Ureter (tissue), 1 donor: ENCODE results near the gene C17orf50. TPM values are rescaled to one million over a fixed set of nuclear protein-coding genes. Genes with fewer than 3 reads are reported as not detected.

Experiments used
- DNase-seq: peaks from one replicate; pipeline ENCODE4 v3.0.0-alpha.2; 2020; ENCODE audit warnings: low spot score
- total RNA-seq: library from RNA; stranded (reverse); gene quantifications from one replicate; pipeline ENCODE4 v1.2.4, GENCODE V29; 2023
- donor health status: DM: yes; HTN: yes; CAD: no.

Gene C17orf50
- total RNA-seq = not detected

GRCh38 chr17:35760587-35760986 lies at the start of gene C17orf50:
TSS of gene C17orf50 (plus strand) at chr17:35760887. CDS start at chr17:35760942, 55 bp downstream.
- no peak for DNase-seq

- DNase-seq = no peak
These were observed 49.7 kb upstream of the C17orf50 start for GRCh38 chr17:35710950-35711349.

GRCh38 chr17:35713069-35713728 lies 47.5 kb upstream of the C17orf50 start:
- DNase-seq = no peak

GRCh38 chr17:35714988-35715387 lies 45.7 kb upstream of the C17orf50 start:
- DNase-seq = no peak

- no peak for DNase-seq
These were observed 45.3 kb upstream of the C17orf50 start for GRCh38 chr17:35715416-35715815.

- no peak for DNase-seq
These were observed 44.5 kb upstream of the C17orf50 start for GRCh38 chr17:35716173-35716572.

- no peak for DNase-seq
These were observed 43.7 kb upstream of the C17orf50 start for GRCh38 chr17:35716897-35717465.

- no peak for DNase-seq
These were observed 43.2 kb upstream of the C17orf50 start for GRCh38 chr17:35717475-35717874.

- no peak for DNase-seq
These were observed 37.0 kb upstream of the C17orf50 start for GRCh38 chr17:35723735-35724134.

GRCh38 chr17:35725058-35725457 lies 35.6 kb upstream of the C17orf50 start:
- no peak for DNase-seq

- DNase-seq = no peak
These were observed 34.9 kb upstream of the C17orf50 start for GRCh38 chr17:35725802-35726126.

- peak; percentile 48 for DNase-seq
These were observed 34.3 kb upstream of the C17orf50 start for GRCh38 chr17:35726127-35726952.

- DNase-seq = no peak
These were observed 33.7 kb upstream of the C17orf50 start for GRCh38 chr17:35726953-35727460.

- DNase-seq = no peak
These were observed 33.1 kb upstream of the C17orf50 start for GRCh38 chr17:35727635-35728034.

- no peak for DNase-seq
These were observed 32.1 kb upstream of the C17orf50 start for GRCh38 chr17:35728551-35728950.

- DNase-seq = no peak
These were observed 31.3 kb upstream of the C17orf50 start for GRCh38 chr17:35729405-35729833.

GRCh38 chr17:35730400-35731005 lies 30.2 kb upstream of the C17orf50 start:
- DNase-seq = peak; percentile 1

- DNase-seq = peak; percentile 56
These were observed 29.3 kb upstream of the C17orf50 start, which contains the start of gene RASL10B for GRCh38 chr17:35731239-35731916. TSS of gene RASL10B (plus strand) at chr17:35731639. CDS start at chr17:35735185, 3,546 bp downstream.

- DNase-seq = peak; percentile 42
These were observed 28.5 kb upstream of the C17orf50 start for GRCh38 chr17:35731917-35732805.

- no peak for DNase-seq
These were observed 27.9 kb upstream of the C17orf50 start for GRCh38 chr17:35732806-35733136.

- peak; percentile 28 for DNase-seq
These were observed 27.3 kb upstream of the C17orf50 start for GRCh38 chr17:35733366-35733765.
